OCI-LY7 (cell line): ENCODE data around the gene ASB13. TPM values are rescaled to one million over a fixed set of nuclear protein-coding genes. Genes with fewer than 3 reads are reported as not detected.

Source experiments
- BruUV-seq: library from RNA; stranded (reverse); fragments of 400-500 nt; replicated peaks from 2 replicates; lab custom pipeline; 2021; lab: Mats Ljungman, UMichigan
- CTCF ChIA-PET: fragments of 300-600 bp; sonication (Branson Sonifier 250); formaldehyde crosslinking; loops from one replicate; lab custom pipeline; 2022; ENCODE audit warnings: antibody characterized with exemption; ENCODE audit not compliant: unreplicated experiment; lab: Charles Lee
- POLR2A ChIA-PET: fragments of 300-600 bp; sonication (Branson Sonifier 250); formaldehyde crosslinking; loops from one replicate; lab custom pipeline; 2022; ENCODE audit warnings: antibody characterized with exemption; lab: Charles Lee
- DNase-seq: peaks from one replicate; pipeline ENCODE4 v3.0.0-alpha.2; 2015; ENCODE audit warnings: low spot score
- H2AFZ ChIP-seq: fragments of 200-600 bp; sonication (generic), shearing (Covaris generic); 2 replicates; pipeline ENCODE4 v1.6.1; 2014; ENCODE audit warnings: mild to moderate bottlenecking, antibody characterized with exemption, low read length, moderate library complexity
- H3K27ac ChIP-seq: fragments of 200-600 bp; sonication (generic); 2 replicates; pipeline ENCODE4 v1.5.1; 2014; ENCODE audit warnings: mixed run types, low read depth, mild to moderate bottlenecking, moderate library complexity, low read length, inconsistent platforms; ENCODE audit not compliant: poor library complexity, severe bottlenecking
- H3K36me3 ChIP-seq: fragments of 200-600 bp; sonication (generic); 2 replicates; pipeline ENCODE4 v1.6.1; 2014; ENCODE audit warnings: mild to moderate bottlenecking, antibody characterized with exemption, low read length, moderate library complexity, mixed read lengths; ENCODE audit not compliant: insufficient read depth
- H3K4me1 ChIP-seq: fragments of 200-600 bp; sonication (generic); 2 replicates; pipeline ENCODE4 v1.5.1; 2014; ENCODE audit warnings: mild to moderate bottlenecking, low read length; ENCODE audit not compliant: insufficient read depth, poor library complexity, severe bottlenecking
- H3K4me2 ChIP-seq: fragments of 200-600 bp; sonication (generic); 2 replicates; pipeline ENCODE4 v1.6.1; 2014; ENCODE audit warnings: mild to moderate bottlenecking, low read length
- H3K4me3 ChIP-seq: fragments of 200-600 bp; sonication (generic); 2 replicates; pipeline ENCODE4 v1.5.1; 2014; ENCODE audit warnings: mild to moderate bottlenecking, low read depth, low read length; ENCODE audit not compliant: poor library complexity, severe bottlenecking
- H3K79me2 ChIP-seq: fragments of 200-600 bp; sonication (generic); 2 replicates; pipeline ENCODE4 v1.6.1; 2016; ENCODE audit warnings: low read depth, mild to moderate bottlenecking, low read length, moderate library complexity, mixed read lengths; ENCODE audit not compliant: insufficient read depth
- H3K9me2 ChIP-seq: fragments of 200-600 bp; sonication (generic); 2 replicates; pipeline ENCODE4 v1.6.1; 2016; ENCODE audit warnings: mild to moderate bottlenecking, low read length, mixed read lengths; ENCODE audit not compliant: insufficient read depth
- H3K9me3 ChIP-seq: fragments of 200-600 bp; sonication (generic); 2 replicates; pipeline ENCODE4 v1.6.1; 2014; ENCODE audit warnings: mild to moderate bottlenecking, mixed run types, low read length, mixed read lengths
- H4K20me1 ChIP-seq: fragments of 200-600 bp; sonication (generic); 2 replicates; pipeline ENCODE4 v1.6.1; 2014; ENCODE audit warnings: mild to moderate bottlenecking, antibody characterized with exemption, low read length, moderate library complexity, mixed read lengths; ENCODE audit not compliant: insufficient read depth
- EZH2phosphoT487 ChIP-seq: fragments of 200-600 bp; sonication (generic); IDR thresholded peaks from 2 replicates; pipeline ENCODE4 v1.6.1; 2018; ENCODE audit warnings: low read depth, borderline replicate concordance, mild to moderate bottlenecking, mixed run types, antibody characterized with exemption, low read length, moderate library complexity, mixed read lengths
- intact Hi-C: fragments of 100-400 bp; cut with micrococcal nuclease; formaldehyde crosslinking; loops from one replicate; pipeline ENCODE4 v1.10.0; 2022; ENCODE audit not compliant: unreplicated experiment
- total RNA-seq, 2 experiments: library from RNA; depleted of rRNA in 1 of 2; stranded (reverse); fragments of >200 nt in 1 of 2; shearing (Covaris generic) in 1 of 2; gene quantifications; 2 replicates each; pipeline ENCODE4 v1.2.3, GENCODE V29; 2014 to 2022
- TF ChIP-seq, protein P1 (sequence below): fragments of 200-600 bp; sonication (generic); conservative IDR thresholded peaks from 2 replicates; pipeline ENCODE4 v1.5.1; 2014; ENCODE audit warnings: mild to moderate bottlenecking, antibody characterized with exemption, low read length, moderate library complexity, mixed read lengths

Gene ASB13
- total RNA-seq, 2 experiments from 2014 or later = 25.6 to 108 TPM

DNA sequence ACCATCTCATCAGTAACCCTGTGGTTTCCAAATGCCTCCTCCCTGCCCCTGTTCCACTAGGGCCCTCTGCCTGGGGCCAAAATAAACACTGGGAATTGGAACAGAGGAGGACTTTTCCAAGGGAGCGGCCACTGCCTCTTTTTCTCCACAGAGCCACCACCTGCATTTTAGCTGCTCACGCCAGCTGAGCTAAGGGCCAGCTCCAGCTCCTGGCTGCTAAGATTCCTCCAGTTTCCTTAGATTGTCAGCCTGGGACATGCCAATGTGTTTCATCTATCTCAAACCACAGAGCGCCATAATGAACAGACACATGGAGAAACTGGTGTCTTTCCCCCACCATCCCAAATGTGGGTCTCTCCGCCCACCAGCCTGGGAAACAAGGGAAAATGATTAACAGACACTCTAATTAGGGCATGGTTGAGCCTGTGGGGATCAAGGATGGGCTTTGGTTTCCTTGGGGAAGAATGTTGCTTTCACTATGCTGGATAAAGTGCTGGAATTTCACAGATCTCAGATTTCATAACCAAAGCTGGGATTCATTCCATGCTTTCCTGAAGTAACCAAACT lies 52.2 kb downstream of the ASB13 start:
- Histone ChIP-seq H3K4me1 (no peaks in the 10 kb centered on the region), H3K36me3 (no peaks in the 10 kb centered on the region), H3K4me3 (no peak overlapping the region), H3K79me2 (no peaks in the 10 kb centered on the region), H4K20me1 (no peaks in the 10 kb centered on the region), H3K9me2 (no peaks in the 10 kb centered on the region), H3K4me2 (no peak overlapping the region), H2AFZ (no peak overlapping the region), H3K27ac (no peak overlapping the region), H3K9me3 (no peaks in the 10 kb centered on the region)
- intact Hi-C loops = no loop called here
- POLR2A ChIA-PET = interaction anchor here (1.3 kb wide), 1 partner anchor 10 kb away, joined by 4 read pairs; no protein-coding TSS in a partner anchor
- CTCF ChIA-PET = interaction anchor here (1.0 kb wide), 1 partner anchor 9 kb away, joined by 3 read pairs; no protein-coding TSS in a partner anchor
- BruUV-seq = no TSS peak
- TF ChIP-seq EZH2phosphoT487 = no peak
- TF ChIP-seq, protein P1, sequence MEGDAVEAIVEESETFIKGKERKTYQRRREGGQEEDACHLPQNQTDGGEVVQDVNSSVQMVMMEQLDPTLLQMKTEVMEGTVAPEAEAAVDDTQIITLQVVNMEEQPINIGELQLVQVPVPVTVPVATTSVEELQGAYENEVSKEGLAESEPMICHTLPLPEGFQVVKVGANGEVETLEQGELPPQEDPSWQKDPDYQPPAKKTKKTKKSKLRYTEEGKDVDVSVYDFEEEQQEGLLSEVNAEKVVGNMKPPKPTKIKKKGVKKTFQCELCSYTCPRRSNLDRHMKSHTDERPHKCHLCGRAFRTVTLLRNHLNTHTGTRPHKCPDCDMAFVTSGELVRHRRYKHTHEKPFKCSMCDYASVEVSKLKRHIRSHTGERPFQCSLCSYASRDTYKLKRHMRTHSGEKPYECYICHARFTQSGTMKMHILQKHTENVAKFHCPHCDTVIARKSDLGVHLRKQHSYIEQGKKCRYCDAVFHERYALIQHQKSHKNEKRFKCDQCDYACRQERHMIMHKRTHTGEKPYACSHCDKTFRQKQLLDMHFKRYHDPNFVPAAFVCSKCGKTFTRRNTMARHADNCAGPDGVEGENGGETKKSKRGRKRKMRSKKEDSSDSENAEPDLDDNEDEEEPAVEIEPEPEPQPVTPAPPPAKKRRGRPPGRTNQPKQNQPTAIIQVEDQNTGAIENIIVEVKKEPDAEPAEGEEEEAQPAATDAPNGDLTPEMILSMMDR = no peak
- no peak for DNase-seq

DNA sequence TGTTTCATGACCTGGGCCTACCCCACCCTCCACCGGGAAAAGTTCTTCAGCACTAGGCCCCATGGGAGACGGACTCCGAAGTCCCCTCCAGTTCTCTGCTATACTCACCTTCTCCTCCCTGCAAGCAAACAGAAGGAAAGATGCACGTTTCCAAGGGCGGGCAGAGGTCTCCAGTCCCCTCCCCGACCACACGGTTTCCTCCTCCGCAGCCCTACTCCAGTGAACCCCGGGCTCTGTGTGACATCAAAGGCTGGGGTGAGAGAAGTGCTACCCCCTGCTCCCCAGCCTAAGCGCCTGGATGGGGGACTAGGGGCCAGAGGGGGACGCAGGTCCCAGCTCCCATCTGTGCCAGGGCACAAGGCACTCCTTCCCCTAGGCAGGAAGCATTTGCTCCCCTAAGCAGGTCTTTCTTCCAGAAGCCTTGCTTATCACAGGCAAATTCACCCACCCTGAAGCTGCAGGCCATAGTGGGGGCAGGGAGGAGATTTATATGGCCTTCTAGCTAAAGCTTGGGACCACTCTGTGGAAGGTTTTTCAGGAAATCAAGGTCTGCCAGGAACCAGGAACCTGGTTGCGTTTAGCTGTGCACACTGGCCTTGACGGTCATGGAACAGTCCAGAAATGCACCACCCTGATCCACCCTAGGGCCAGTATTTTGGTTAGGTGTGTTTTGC lies 52.8 kb downstream of the ASB13 start:
- POLR2A ChIA-PET = interaction anchor here (0.6 to 1.3 kb wide), 2 partner anchors 11 to 153 kb away, joined by 4 read pairs; no protein-coding TSS in a partner anchor

More for the DNA sequence above, 52.8 kb downstream of the ASB13 start:
- Histone ChIP-seq H3K9me3 (no peaks in the 10 kb centered on the region), H3K4me3 (no peak overlapping the region), H3K27ac (no peak overlapping the region), H3K4me1 (no peaks in the 10 kb centered on the region), H3K9me2 (no peaks in the 10 kb centered on the region), H4K20me1 (no peaks in the 10 kb centered on the region), H3K4me2 (no peak overlapping the region), H2AFZ (no peak overlapping the region), H3K79me2 (no peaks in the 10 kb centered on the region), H3K36me3 (no peaks in the 10 kb centered on the region)
- CTCF ChIA-PET = interaction anchor here (1.1 to 1.5 kb wide), 2 partner anchors 9 to 177 kb away, joined by 3 to 4 read pairs; no protein-coding TSS in a partner anchor
- DNase-seq = no peak
- BruUV-seq = no TSS peak
- intact Hi-C loops = no loop called here
- no peak for TF ChIP-seq EZH2phosphoT487
- TF ChIP-seq, protein P1 = no peak
